Fibroblast of the aortic adventitia (primary cell): ENCODE results near the gene CXCL1. TPM values are rescaled to one million over a fixed set of nuclear protein-coding genes. Genes with fewer than 3 reads are reported as not detected.

Experiments
- DNase-seq: peaks from one replicate; pipeline ENCODE4 v3.0.0-alpha.2; 2010; ENCODE audit warnings: low read depth
- H3K4me3 ChIP-seq: 2 replicates; pipeline ENCODE4 v1.5.1; 2011; ENCODE audit warnings: low read depth, mild to moderate bottlenecking, control low read depth, low read length, moderate library complexity
- total RNA-seq: library from RNA; depleted of rRNA; stranded (reverse); fragments of >200 nt; gene quantifications from 2 replicates; pipeline ENCODE4 v1.2.3, GENCODE V29; 2012; ENCODE audit warnings: low replicate concordance
- TF ChIP-seq, protein P1 (sequence below): IDR thresholded peaks from 2 replicates; pipeline ENCODE4 v1.5.1; 2011; ENCODE audit warnings: mild to moderate bottlenecking, low read length, control low read depth, inconsistent platforms; ENCODE audit not compliant: insufficient read depth

Gene CXCL1
- total RNA-seq, 1 donor = 5.2 TPM

DNA sequence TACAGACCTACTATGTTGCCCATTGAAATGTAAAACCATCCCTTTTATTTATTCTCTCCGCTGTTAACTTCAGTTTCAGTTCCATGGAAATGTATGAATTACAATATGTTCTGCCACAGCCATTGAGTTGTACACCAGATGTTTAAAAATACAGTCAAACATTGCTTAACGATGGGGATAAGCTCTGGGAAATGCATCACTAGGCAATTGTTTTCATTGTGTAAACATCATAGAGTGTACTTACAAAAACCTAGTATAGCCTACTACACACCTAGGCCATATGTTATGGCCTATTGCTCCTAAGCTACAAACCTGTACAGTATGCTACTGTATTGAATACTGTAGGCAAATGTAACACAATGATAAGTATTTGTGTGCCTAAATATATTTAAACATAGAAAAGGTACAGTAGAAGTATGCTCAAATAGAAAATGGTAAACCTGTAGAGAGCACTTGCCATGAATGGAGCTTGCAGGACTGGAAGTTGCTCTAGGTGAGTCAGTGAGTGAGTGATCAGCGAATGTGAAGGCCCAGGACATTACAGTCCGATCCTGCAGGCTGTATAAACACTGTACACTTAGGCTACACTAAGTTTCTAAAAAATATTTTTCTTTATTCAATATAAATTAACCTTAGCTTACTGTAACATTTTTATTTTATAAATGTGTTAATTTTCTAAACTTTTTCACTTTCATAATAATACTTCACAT lies 18.8 kb upstream of the CXCL1 start:
- H3K4me3 ChIP-seq = no peak overlapping the region
- TF ChIP-seq, protein P1, sequence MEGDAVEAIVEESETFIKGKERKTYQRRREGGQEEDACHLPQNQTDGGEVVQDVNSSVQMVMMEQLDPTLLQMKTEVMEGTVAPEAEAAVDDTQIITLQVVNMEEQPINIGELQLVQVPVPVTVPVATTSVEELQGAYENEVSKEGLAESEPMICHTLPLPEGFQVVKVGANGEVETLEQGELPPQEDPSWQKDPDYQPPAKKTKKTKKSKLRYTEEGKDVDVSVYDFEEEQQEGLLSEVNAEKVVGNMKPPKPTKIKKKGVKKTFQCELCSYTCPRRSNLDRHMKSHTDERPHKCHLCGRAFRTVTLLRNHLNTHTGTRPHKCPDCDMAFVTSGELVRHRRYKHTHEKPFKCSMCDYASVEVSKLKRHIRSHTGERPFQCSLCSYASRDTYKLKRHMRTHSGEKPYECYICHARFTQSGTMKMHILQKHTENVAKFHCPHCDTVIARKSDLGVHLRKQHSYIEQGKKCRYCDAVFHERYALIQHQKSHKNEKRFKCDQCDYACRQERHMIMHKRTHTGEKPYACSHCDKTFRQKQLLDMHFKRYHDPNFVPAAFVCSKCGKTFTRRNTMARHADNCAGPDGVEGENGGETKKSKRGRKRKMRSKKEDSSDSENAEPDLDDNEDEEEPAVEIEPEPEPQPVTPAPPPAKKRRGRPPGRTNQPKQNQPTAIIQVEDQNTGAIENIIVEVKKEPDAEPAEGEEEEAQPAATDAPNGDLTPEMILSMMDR = no peak
- DNase-seq = no peak

DNA sequence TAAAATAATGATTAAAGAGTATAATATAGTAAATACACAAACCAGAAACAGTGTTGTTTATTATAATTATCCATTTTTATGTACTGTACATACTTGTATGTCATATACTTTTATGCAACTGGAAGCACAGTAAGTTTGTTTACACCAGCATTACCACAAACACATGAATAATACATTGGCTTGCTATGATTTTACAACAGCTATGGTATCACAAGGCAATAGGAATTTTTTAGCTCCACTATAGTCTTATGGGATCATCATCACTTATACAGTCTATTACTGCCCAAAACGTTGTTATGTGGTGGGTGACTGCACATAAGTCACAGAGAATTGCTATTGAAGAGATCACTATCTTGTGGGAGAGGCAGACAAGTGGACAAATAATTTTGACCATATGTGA lies 17.9 kb upstream of the CXCL1 start:
- no peak for DNase-seq
- H3K4me3 ChIP-seq = no peak overlapping the region
- TF ChIP-seq, protein P1 = no peak

DNA sequence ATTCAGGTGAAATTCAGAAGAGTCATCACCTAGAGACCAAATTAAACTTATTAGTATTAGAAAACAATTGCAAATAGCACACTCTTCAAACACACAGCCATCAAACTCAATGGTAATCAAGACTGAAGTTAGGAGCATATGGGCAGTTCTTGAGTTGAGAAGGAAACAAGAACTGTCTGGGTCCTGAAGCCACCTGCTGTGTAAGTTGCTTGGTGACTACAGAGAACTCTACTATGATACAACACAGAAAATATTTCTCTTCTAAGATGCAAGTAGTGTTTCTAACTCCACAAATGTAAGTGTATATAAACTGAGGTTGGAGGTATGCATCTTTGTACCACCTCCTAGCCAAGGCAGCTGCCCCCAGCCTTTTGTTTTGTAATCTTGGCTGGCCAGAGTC lies 16.4 kb upstream of the CXCL1 start:
- TF ChIP-seq, protein P1 = no peak
- H3K4me3 ChIP-seq = no peak overlapping the region
- DNase-seq = no peak

DNA sequence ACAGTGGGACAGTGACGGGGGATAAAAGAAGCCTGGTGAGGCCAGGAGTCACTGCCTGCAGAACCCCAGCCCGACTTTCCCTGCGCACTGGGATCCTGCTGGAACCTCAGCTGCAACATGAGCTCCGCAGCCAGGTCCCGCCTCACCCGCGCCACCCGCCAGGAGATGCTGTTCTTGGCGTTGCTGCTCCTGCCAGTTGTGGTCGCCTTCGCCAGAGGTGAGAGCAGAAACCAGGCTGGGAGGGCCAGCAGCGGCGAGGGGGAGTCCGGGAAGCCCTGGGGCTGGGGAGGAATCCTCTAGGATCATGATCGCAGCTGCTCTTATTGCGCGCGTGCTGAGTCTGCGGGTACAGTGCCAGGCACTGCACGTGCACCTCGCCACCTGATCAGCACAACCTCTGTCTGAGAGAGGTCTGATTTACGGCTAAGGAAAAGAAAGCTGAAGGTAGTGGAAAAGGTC lies 15.9 kb upstream of the CXCL1 start, which contains the start of gene PF4V1:
Gene PF4V1 (plus strand): TSS at position 51 of the 459 bp plus-strand sequence. CDS start 67 bp downstream, at position 118.
- no peak for DNase-seq
- TF ChIP-seq, protein P1 = peak; percentile 52
- H3K4me3 ChIP-seq = peak within 1 kb of the TSS; percentile 6

DNA sequence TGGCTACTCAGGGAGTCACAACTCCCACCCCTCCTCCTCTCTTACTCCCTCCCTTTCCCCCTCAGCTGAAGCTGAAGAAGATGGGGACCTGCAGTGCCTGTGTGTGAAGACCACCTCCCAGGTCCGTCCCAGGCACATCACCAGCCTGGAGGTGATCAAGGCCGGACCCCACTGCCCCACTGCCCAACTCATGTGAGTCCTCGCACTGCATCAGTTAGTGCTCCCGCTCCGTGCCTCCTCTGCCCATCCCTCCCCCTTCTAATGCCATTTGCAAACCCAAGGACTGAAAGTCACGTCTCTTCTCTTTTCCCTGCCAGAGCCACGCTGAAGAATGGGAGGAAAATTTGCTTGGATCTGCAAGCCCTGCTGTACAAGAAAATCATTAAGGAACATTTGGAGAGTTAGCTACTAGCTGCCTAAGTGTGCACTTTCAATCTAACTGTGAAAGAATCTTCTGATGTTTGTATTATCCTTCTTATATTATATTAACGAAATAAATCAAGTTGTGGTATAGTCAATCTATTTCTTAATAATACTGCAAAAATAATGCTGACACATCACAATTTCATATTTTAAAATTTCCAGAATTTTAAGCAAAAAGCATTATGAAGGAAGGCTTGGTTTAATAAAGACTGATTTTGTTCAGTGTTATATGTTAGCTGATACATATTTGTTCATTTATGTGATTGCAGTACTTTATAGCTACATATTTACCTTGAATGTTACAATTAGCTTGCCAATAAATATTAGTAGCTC lies 15.3 kb upstream of the CXCL1 start:
- TF ChIP-seq, protein P1 = no peak
- no peak overlapping the region for H3K4me3 ChIP-seq

DNA sequence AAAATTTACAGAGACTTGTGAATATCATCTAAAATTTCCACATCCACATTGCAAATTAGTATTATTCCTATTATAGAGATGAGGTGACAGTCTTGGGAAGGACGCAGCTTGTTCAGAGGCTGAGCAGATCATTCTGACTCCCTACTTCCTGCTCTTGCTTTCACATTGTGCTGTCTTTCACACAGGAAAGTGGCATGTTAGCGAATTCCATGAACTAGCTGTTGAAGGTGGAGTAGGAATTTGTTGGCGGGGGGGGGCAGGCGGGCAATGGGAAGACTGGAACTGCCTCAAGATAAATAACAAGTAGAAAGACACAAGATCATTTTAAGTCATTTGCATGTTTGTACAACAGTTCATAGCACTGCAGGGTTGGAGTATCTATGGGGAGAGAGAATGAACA lies 13.8 kb upstream of the CXCL1 start:
- H3K4me3 ChIP-seq = no peak overlapping the region
- TF ChIP-seq, protein P1 = no peak
- DNase-seq = no peak

More for the DNA sequence above, 15.3 kb upstream of the CXCL1 start:
- no peak for DNase-seq
